Right hindlimb (tissue), 1 donor: ENCODE measurements around the gene ATP8B3.

Experiments used
- DNase-seq: peaks from one replicate; pipeline ENCODE4 v3.0.0-alpha.2; 2018

Gene ATP8B3

DNA sequence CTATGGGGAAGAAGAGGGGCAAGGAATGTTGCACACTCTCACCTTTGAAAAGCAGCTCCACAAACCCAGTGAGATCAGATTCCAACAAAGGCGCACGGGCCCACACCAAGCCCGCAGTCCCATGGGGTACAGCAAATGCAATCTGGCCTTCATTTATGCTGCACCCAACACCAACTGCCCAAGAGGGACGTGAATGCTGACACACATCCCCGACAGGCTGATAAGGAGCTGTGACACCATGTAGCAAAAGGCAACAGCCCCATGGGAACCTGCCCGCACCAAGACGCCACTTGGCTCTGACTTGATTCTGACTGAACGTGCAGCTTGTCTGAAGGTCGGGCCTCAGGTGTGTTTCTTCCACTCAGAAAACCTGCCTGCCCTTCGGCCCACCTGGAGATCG lies 18.9 kb upstream of the ATP8B3 start:
- no peak for DNase-seq

DNA sequence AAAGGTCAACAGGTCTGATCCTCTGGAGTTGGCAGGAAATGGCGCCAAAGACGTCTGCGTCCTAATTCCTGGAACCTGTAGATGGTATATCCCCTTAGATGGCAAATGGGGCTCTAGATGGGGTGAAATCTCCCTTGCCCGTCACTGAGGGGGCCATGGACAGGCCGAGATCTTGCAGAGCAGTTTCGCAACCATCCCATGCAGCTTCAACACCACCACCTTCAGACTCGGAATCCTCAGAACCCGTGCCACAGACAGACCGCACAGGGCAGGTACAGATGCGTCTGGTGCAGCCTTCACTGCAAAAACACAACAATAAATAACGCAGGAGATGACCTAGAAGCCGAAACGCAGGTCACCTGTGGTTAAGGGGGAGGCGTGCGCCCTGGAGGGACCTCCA lies 18.5 kb upstream of the ATP8B3 start:
- DNase-seq, result no peak

- no peak for DNase-seq
Observed at GRCh38 chr19:1829958-1830357, 17.9 kb upstream of the ATP8B3 start.

- DNase-seq, result no peak
Observed at GRCh38 chr19:1828279-1829238, 16.5 kb upstream of the ATP8B3 start.

GRCh38 chr19:1827566-1828278 lies 15.6 kb upstream of the ATP8B3 start:
- DNase-seq, result no peak

DNA sequence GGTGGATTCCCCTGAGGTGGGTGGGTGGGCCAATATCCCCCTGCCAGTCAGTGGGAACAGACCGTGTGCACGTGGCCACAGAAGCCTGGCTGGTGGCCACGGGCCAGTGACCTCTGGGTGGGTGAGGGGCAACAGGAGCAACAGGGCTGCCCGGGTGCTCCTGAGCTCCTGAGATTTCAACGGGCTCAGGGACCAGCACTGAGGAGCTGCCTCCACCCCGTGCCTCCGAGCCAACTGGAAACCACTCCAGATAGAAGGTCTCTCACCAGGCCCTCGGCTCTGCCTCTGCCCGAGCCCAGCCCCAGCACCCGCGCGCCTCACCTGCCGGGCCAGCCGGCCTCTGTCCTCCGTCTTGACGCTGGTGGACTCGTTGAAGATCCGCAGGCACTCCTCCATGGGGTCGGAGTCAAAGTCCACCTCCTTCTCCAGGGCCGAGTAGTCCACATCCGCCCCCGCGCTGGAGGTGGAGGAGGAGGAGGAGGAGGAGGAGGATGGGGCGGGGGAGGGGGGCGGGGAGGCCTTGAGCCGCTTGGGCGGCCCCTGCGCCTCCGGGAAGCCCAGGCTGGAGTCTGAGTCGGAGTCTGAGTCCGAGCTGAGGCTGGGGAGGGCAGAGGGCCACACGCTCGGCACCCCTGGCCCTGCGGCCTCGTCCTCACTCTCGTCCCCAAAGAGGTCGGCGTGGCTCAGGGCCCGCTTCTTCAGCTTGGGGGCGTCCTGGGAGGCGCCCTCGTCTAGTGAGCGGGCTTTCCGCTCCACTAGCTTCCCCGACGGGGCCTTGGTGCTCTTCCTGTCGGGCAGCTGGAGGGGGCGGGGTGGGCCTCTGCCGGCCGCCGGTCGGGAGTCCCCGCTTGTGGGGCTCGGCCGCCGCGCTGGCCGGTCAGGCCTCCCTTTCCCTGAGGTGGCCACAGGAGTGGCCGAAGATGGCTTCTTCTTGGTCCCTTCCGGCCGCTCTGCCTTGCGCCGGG lies 14.8 kb upstream of the ATP8B3 start:
- no peak for DNase-seq

GRCh38 chr19:1825909-1826556 lies 14.0 kb upstream of the ATP8B3 start:
- DNase-seq, result peak; percentile 80

GRCh38 chr19:1824252-1824622 lies 12.2 kb upstream of the ATP8B3 start:
- no peak for DNase-seq

DNA sequence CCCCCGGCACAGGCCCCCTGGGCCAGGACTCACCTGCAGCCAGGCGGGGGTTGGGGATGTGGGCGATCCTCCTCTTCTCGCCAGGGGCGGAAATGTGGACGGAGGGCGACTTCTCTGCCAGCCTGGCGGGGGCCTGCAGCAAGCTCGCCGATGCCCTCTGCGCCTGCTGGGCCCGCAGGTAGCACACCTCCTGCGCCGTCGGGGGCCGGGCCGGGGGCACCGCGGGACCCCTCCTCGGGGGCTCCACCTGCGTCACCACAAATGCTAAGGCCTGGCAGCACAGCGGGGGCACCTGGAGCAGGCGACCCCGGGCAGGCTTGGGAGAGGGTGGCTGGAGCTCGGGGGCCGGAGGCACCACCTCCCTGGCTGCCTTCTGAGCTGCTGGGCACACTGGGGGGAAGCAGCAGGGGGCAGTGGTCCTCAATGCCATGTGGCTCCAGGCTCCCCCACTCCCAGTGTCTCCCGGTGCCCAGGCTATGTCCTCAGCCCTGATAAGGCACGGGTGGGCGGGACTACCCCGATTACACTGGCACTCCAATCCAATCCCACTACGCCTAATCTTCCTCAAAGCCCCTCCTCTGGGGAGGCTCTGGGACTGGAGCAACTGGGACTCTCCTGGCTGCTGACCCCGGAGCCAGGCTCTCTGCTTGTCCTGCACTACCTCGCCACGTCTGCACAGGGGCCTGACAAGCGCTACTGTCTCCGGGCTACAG lies 11.6 kb upstream of the ATP8B3 start:
- DNase-seq, result no peak

DNA sequence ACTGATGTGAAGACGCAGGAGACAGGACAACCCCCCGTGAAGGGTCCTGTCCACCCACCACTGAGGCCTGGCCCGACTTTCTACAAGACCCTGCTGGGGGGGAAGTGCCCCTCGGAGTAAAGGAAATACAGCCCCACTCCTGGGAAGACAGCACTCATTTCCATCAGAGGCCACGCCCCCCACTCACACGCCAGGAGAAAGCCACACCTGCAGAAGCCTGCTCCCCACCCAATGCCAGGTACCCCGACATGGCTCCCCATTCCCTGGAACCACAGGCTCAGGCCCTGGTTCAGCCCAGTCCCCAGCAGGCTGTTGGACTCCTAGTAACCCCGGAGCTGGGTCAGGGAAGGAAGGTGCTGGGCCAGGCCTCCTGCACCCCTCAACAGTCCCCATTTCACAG lies 10.9 kb upstream of the ATP8B3 start:
- DNase-seq, result no peak

- DNase-seq, result no peak
Observed at GRCh38 chr19:1822210-1822609, 10.1 kb upstream of the ATP8B3 start.

DNA sequence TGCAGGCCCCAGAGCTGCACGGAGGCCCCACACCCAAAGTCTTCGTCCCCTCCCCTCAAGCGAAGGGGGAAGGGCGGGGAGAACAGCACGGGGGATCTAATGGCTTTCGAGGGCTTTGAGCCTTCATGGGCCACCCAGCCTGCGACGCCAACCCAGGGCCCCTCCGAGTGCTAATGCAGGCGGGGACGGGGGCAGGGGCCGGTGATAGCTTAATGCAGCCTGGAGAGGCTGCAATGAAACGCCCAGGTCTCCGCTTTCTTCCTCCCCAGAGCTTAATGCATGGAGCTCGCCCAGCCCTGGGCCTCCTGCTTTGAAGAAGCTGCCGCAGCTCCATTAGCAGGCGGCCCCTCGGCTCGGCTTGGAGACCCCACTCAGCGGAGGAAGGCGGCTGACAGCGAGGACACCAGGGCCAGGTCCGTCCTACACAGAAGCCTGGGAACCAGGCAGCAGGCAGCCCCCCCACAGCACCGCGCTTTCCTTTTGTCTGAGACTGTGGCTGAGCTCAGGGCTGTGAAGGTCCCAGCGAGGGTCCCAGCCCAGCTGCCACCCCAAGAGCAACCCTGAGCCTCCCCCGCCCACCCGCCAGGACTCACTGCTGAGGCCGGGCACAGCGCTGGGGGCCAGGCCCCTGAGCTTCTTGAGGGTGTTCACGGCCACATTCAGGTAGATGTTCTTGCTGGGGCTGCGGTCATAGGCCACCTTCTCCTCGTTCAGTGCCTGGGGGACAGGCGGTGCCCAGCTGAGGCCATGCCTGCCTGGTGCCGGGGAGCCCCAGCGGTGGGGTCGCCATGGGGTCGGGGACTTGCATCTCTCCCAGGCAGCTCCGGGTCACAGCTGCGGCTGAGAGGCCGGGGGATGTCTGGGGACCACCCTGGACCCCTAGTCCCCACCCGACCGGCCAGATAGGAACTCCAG lies 7.5 kb upstream of the ATP8B3 start:
- no peak for DNase-seq

DNA sequence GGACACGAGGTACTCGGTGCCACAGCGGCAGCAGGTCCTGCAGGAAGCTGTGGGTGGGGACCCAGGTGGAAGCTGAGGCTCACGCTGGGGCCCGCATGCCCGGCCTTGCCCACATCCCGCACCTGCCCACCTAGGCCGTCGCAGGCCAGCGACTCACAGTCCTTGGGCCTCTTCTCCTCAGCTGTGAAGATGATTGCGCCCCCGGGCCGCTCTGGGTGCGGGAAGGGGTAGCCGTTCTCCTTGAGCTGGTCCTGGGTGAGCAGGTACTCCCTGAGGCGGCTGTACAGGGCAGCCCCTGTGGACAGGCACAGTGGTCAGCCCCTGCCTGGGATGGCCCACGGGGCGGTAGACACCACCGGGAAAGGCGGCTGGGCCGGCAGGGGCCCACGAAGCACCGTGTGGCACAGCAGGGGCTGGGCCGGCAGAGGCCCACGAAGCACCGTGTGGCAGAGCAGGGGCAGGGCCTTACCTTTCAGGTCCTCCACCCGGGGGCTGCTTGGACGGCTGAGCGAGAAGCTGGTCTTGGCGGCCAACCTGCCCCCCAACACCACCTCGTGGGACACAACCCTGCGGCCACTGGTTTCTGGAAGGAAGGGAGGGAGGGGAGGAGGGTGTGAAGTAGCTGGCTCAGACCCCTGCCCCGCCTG lies 6.6 kb upstream of the ATP8B3 start:
- DNase-seq, result no peak

- DNase-seq, result no peak
Observed at GRCh38 chr19:1817553-1818179, 5.6 kb upstream of the ATP8B3 start.

DNA sequence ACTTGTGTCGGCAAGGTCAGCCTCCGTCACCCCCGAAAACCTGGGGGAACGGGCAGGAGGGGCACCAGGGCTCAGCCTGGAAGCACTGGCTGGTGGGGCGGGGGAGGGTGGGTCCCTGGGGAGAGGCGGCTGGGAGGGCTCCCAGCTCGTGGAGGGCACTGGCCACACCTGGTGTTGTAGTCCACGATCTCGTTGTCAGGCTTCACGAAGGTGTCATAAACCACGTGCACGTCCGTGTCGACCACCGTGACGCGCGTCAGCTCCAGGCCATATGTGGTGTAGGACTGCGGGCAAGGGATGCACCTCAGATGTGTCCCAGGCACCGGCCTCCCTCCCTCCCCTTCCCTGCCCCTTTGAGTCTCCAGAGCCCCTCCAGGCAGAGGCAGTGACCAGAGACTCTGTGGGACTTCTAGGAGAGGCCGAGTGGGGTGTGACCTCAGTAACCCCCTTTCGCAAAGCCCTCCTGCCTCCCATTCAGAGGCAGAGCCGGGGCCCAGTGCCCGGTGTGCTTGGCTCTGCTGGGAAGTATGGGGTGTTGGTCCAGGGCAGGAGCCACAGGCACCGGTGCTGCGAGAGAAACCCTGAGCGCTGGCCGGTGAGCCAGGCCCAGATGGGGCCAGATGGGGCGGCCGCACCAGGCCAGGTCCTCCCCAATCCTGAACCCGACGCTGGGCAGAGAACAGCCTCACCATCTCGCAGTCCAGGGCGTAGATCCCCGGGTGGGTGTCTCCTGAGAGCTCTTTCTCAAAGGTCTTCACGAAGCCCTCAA lies 4.6 kb upstream of the ATP8B3 start:
- DNase-seq, result no peak

DNA sequence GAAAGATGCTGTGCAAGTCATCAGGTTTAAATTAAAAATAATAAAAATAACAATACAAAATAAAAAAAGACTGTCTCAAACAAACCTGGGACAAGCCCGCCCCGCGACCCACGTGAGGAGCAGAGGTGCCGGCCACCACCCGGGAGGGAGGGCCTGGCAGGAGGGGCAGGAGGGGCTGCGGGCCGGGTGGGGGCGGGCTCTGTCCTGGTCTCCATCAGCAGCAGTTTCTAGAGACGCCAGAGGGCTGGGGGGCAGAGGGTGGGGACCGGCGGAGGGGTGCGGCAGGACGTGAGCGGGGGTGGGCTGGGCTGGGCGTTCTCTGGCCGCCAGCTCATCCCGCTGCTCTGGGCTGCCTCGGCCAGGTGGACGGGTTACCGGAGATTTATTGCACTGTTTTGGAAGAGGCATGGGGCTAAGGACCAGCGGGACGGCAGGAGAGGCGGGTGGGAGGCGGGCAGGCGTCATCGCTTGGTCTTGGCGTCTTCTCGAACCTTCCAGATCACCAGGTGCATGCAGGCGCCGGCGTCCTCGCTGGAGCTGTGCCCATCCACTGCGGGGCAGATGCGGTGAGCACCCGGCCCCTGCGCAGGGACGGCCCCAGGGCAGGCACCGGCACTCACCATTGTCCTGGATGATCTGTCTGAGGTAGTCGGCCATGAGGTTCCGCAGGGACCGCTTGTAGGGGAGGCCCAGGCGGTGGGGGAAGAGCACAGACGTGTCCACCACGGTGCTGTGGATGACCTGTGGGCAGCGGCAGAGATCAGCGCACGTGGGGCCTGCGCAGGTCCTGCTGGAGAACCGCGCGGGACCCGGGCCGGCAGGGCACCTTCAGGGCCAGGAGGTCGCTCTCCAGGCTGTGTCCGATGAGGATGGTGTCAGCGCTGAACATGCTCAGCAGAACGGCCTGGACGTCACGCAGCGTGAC lies 3.8 kb upstream of the ATP8B3 start:
- DNase-seq, result no peak

- no peak for DNase-seq
Observed at GRCh38 chr19:1814833-1815604, 2.9 kb upstream of the ATP8B3 start.
